HCT116 (cell line): ENCODE results near the gene SLC8A1. TPM values are rescaled to one million over a fixed set of nuclear protein-coding genes. Genes with fewer than 3 reads are reported as not detected.

Experiments
- ATAC-seq: fragments of 200-7000 bp; cut with Tn5 transposase; 2 replicates; pipeline ENCODE4 v1.9.1; 2020; ENCODE audit warnings: mild to moderate bottlenecking, moderate library complexity
- BruUV-seq: library from RNA; stranded (reverse); fragments of 400-500 nt; replicated peaks from 2 replicates; lab custom pipeline; 2021; lab: Mats Ljungman, UMichigan
- CTCF ChIA-PET: fragments of 300-600 bp; sonication (Branson Sonifier 250); formaldehyde crosslinking; loops from one replicate; lab custom pipeline; 2021; ENCODE audit warnings: antibody characterized with exemption; lab: Charles Lee
- POLR2A ChIA-PET: fragments of 300-600, 350-600 bp; sonication (Branson Sonifier 250); formaldehyde crosslinking; loops from one replicate; lab custom pipeline; 2021; ENCODE audit warnings: antibody characterized with exemption; lab: Charles Lee
- RAD21 ChIA-PET, 2 experiments: fragments of 300-600 bp; sonication (Branson Sonifier 250); formaldehyde crosslinking; loops; one replicate each; lab custom pipeline; 2023; ENCODE audit warnings: low total read pairs in 2 of 2; ENCODE audit not compliant: uncharacterized antibody in 2 of 2, unreplicated experiment in 2 of 2, low non-redundant PET in 1 of 2; lab: Charles Lee
- DNase-seq: peaks from one replicate; pipeline ENCODE4 v3.0.0-alpha.2; 2010; ENCODE audit warnings: low read depth, low spot score
- H2AFZ ChIP-seq: fragments of 200-600 bp; shearing (Covaris generic), sonication (generic); 2 replicates; pipeline ENCODE4 v1.6.1; 2017; ENCODE audit warnings: low read depth, mixed run types, mixed read lengths, antibody characterized with exemption, low read length; ENCODE audit not compliant: poor library complexity, severe bottlenecking
- H3K27ac ChIP-seq: 2 replicates; pipeline ENCODE4 v1.5.1; 2012; ENCODE audit warnings: low read depth, low read length
- H3K27me3 ChIP-seq: fragments of 200-600 bp; sonication (generic); 2 replicates; pipeline ENCODE4 v1.6.1; 2016; ENCODE audit warnings: mixed run types, low read length, mixed read lengths; ENCODE audit not compliant: insufficient read depth
- H3K36me3 ChIP-seq, 2 experiments: fragments of 200-500 bp in 1 of 2; fragments of 200-600 bp in 1 of 2; sonication (Bioruptor generic) in 1 of 2; sonication (generic) in 1 of 2; 2 replicates each; pipeline versions ENCODE4 v1.5.1 to v1.6.1; 2014 to 2016; ENCODE audit warnings: low read length in 2 of 2, inconsistent platforms in 1 of 2, mixed read lengths in 1 of 2, mixed run types in 1 of 2; ENCODE audit not compliant: insufficient read depth in 2 of 2, control insufficient read depth in 1 of 2
- H3K4me1 ChIP-seq, 2 experiments: fragments of 200-600 bp in 1 of 2; sonication (generic) in 1 of 2; 2 replicates each; pipeline versions ENCODE4 v1.5.1 to v1.6.1; 2012 to 2017; ENCODE audit warnings: low read length in 2 of 2, inconsistent platforms in 1 of 2, mild to moderate bottlenecking in 1 of 2, mixed read lengths in 1 of 2, mixed run types in 1 of 2, moderate library complexity in 1 of 2; ENCODE audit not compliant: insufficient read depth in 2 of 2, control insufficient read depth in 1 of 2
- H3K4me2 ChIP-seq: fragments of 200-600 bp; sonication (generic); 2 replicates; pipeline ENCODE4 v1.6.1; 2017; ENCODE audit warnings: mixed run types, low read length, mixed read lengths
- H3K4me3 ChIP-seq, 2 experiments: fragments of 200-600 bp in 1 of 2; sonication (generic) in 1 of 2; replicated peaks in 1 of 2; 2 replicates each; pipeline ENCODE4 v1.5.1; 2011 to 2016; ENCODE audit warnings: low read length in 2 of 2, control low read depth in 1 of 2, low read depth in 1 of 2, mild to moderate bottlenecking in 1 of 2, mixed read lengths in 1 of 2, mixed run types in 1 of 2
- H3K79me2 ChIP-seq: fragments of 200-600 bp; sonication (generic); 2 replicates; pipeline ENCODE4 v1.6.1; 2017; ENCODE audit warnings: mild to moderate bottlenecking, mixed run types, low read length, moderate library complexity, mixed read lengths; ENCODE audit not compliant: insufficient read depth
- H3K9ac ChIP-seq: fragments of 200-600 bp; sonication (generic); 2 replicates; pipeline ENCODE4 v1.6.1; 2016; ENCODE audit warnings: low read length, mixed read lengths
- H3K9me2 ChIP-seq: fragments of 200-600 bp; sonication (generic), shearing (Covaris generic); 2 replicates; pipeline ENCODE4 v1.6.1; 2017; ENCODE audit warnings: mixed run types, mild to moderate bottlenecking, moderate library complexity; ENCODE audit not compliant: insufficient read depth
- H3K9me3 ChIP-seq, 2 experiments: fragments of 200-500 bp in 1 of 2; fragments of 200-600 bp in 1 of 2; sonication (Bioruptor generic) in 1 of 2; sonication (generic) in 1 of 2; 2 replicates each; pipeline ENCODE4 v1.6.1; 2014 to 2017; ENCODE audit warnings: low read length in 2 of 2, mixed read lengths in 2 of 2, inconsistent platforms in 1 of 2, low read depth in 1 of 2, mild to moderate bottlenecking in 1 of 2, mixed run types in 1 of 2, moderate library complexity in 1 of 2; ENCODE audit not compliant: control insufficient read depth in 1 of 2, insufficient read depth in 1 of 2
- H4K20me1 ChIP-seq: fragments of 200-600 bp; sonication (generic), shearing (Covaris generic); 2 replicates; pipeline ENCODE4 v1.6.1; 2017; ENCODE audit warnings: mixed run types, mild to moderate bottlenecking, moderate library complexity; ENCODE audit not compliant: insufficient read depth
- CBX3 ChIP-seq: IDR thresholded peaks from 2 replicates; pipeline ENCODE4 v1.6.1; 2012; ENCODE audit warnings: low read depth
- ELF1 ChIP-seq: IDR thresholded peaks from 2 replicates; pipeline ENCODE4 v1.6.1; 2012; ENCODE audit warnings: low read depth, borderline replicate concordance
- EZH2 ChIP-seq: fragments of 200-600 bp; sonication (generic); IDR thresholded peaks from 2 replicates; pipeline ENCODE4 v1.6.1; 2017; ENCODE audit warnings: antibody characterized with exemption, mixed run types
- EZH2phosphoT487 ChIP-seq: fragments of 200-600 bp; IDR thresholded peaks from 2 replicates; pipeline ENCODE4 v1.6.1; 2018; ENCODE audit warnings: antibody characterized with exemption, borderline replicate concordance
- FOSL1 ChIP-seq: IDR thresholded peaks from 2 replicates; pipeline ENCODE4 v1.6.1; 2012; ENCODE audit warnings: low read depth
- JUND ChIP-seq: IDR thresholded peaks from 2 replicates; pipeline ENCODE4 v1.6.1; 2012
- POLR2AphosphoS5 ChIP-seq: IDR thresholded peaks from 2 replicates; pipeline ENCODE4 v1.6.1; 2011; ENCODE audit warnings: mild to moderate bottlenecking, low read depth, low read length, moderate library complexity
- SIN3A ChIP-seq: IDR thresholded peaks from 2 replicates; pipeline ENCODE4 v1.6.1; 2012; ENCODE audit warnings: low read depth
- SRF ChIP-seq: IDR thresholded peaks from 2 replicates; pipeline ENCODE4 v1.6.1; 2012; ENCODE audit warnings: low read depth
- YY1 ChIP-seq: IDR thresholded peaks from 2 replicates; pipeline ENCODE4 v1.6.1; 2011; ENCODE audit warnings: low read length, low read depth, moderate library complexity, mild to moderate bottlenecking; ENCODE audit not compliant: insufficient replicate concordance; ENCODE audit errors: extremely low read depth
- ZNF274 ChIP-seq: fragments of 200-500 bp; sonication (Bioruptor generic); IDR thresholded peaks from 2 replicates; pipeline ENCODE4 v1.6.1; 2014; ENCODE audit warnings: mild to moderate bottlenecking, low read depth, low read length, inconsistent platforms
- intact Hi-C: fragments of 100-400 bp; cut with micrococcal nuclease; formaldehyde crosslinking; loops from 2 replicates; pipeline ENCODE4 v1.10.0; 2022
- total RNA-seq: library from RNA; stranded (reverse); gene quantifications from one replicate; pipeline ENCODE4 v1.2.1, GENCODE V29; 2021; ENCODE audit not compliant: unreplicated experiment
- TF ChIP-seq, protein P1 (sequence below): IDR thresholded peaks from 2 replicates; pipeline ENCODE4 v1.6.1; 2012
- TF ChIP-seq, protein P2 (sequence below): IDR thresholded peaks from 2 replicates; pipeline ENCODE4 v1.6.1; 2012

SLC8A1 gene
- total RNA-seq, 1 experiment from 2014 or later, result 0.07 TPM

DNA sequence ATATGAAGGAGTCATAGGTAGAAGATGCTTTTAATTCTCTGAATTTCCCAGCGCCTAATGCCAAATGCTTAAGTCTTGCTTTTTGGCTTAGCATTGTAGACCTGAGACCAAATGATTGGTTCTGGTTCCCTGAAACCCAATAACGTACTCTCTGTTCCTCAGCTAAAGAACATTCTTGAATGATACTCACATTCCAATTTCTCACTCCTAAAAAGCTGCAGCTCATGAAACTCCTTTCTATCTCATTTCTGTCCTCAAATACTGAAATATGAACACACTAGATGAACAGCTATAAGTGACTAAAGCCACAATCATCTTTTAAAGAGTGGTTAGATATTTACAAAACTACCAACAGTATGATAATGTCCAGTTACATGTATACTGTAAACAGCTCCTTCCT, 272.1 kb downstream of the SLC8A1 start:
- Histone ChIP-seq H3K4me1 (no peaks in the 10 kb centered on the region), H3K4me3 (no peak overlapping the region), H3K9me3 (no peaks in the 10 kb centered on the region), H3K9ac (no peak overlapping the region), H3K36me3 (no peaks in the 10 kb centered on the region), H3K27ac (no peak overlapping the region), H3K27me3 (peaks cover 16% of the 10 kb centered on the region; the same call in 1 of the 2 replicates), H3K79me2 (no peaks in the 10 kb centered on the region), H3K9me2 (no peaks in the 10 kb centered on the region), H4K20me1 (no peaks in the 10 kb centered on the region), H3K4me2 (no peak overlapping the region), H2AFZ (no peak overlapping the region)
- intact Hi-C loops, result no loop called here
- TF ChIP-seq, protein P1, sequence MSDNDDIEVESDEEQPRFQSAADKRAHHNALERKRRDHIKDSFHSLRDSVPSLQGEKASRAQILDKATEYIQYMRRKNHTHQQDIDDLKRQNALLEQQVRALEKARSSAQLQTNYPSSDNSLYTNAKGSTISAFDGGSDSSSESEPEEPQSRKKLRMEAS, result no peak
- TF ChIP-seq POLR2AphosphoS5 (no peak), EZH2 (no peak)
- POLR2A ChIA-PET, result no interaction called here
- CTCF ChIA-PET, result no interaction called here
- no peak for DNase-seq
- RAD21 ChIA-PET, result no interaction called here
- no peak for ATAC-seq
- BruUV-seq, result no TSS peak

DNA sequence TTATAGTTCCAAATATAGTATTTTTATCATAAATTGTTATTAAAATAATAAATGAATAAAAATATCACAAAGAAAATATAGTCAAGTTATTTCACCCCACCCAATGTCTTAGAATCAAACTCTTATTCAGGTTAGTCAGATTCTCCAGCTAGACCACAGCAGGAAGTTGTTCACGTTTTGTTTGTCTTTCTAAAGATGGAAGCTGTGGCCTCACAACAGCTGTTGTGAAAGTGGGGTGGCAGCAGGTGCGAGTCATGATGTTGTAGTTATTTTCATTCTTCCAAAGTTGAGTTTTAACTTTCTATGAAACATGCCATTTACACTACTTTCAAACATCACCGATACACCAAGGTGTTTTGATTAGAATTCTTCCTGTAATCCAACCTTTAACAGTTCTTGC, 272.9 kb downstream of the SLC8A1 start:
- ChIA-PET POLR2A (no interaction called here), CTCF (no interaction called here), RAD21 (no interaction called here)
- no peaks in the 10 kb centered on the region for H3K9me3 ChIP-seq
- H3K9me2 ChIP-seq, result no peaks in the 10 kb centered on the region
- H3K4me2 ChIP-seq, result no peak overlapping the region
- no peak overlapping the region for H2AFZ ChIP-seq
- intact Hi-C loops, result no loop called here
- no peak overlapping the region for H3K9ac ChIP-seq
- DNase-seq, result no peak
- no peak overlapping the region for H3K4me3 ChIP-seq
- TF ChIP-seq SIN3A (no peak), YY1 (no peak), SRF (no peak), ZNF274 (no peak), CBX3 (no peak), ELF1 (no peak), EZH2phosphoT487 (no peak), JUND (no peak), FOSL1 (no peak), EZH2 (no peak)
- TF ChIP-seq, protein P1, result no peak
- TF ChIP-seq, protein P2, sequence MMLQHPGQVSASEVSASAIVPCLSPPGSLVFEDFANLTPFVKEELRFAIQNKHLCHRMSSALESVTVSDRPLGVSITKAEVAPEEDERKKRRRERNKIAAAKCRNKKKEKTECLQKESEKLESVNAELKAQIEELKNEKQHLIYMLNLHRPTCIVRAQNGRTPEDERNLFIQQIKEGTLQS, result no peak
- ATAC-seq, result no peak
- H3K4me1 ChIP-seq, result no peaks in the 10 kb centered on the region
- H4K20me1 ChIP-seq, result no peaks in the 10 kb centered on the region
- no peaks in the 10 kb centered on the region for H3K36me3 ChIP-seq
- no peak overlapping the region for H3K27ac ChIP-seq
- BruUV-seq, result no TSS peak
- H3K79me2 ChIP-seq, result no peaks in the 10 kb centered on the region
- peaks cover 10% of the 10 kb centered on the region; the same call in 1 of the 2 replicates for H3K27me3 ChIP-seq
